DLD1 (cell line): Measurements from ENCODE around the gene BCL6.

Experiments
- in situ Hi-C: cut with HindIII; loops from 2 replicates; pipeline ENCODE4 v1.10.0; 2017; ENCODE audit warnings: low sequenced_read_pairs

The BCL6 gene

GRCh38 chr3:187740421-187741399 lies 4.6 kb downstream of the BCL6 start:
- in situ Hi-C loops: loop anchor here (5.0 to 25.0 kb wide), 5 partner anchors 174 to 1212 kb away; no protein-coding TSS in a partner anchor

GRCh38 chr3:187739561-187740332 lies 5.5 kb downstream of the BCL6 start:
- in situ Hi-C loops: loop anchor here (5.0 to 25.0 kb wide), 5 partner anchors 175 to 1213 kb away; no protein-coding TSS in a partner anchor

- in situ Hi-C loops: loop anchor here (25.0 kb wide), 2 partner anchors 298 to 673 kb away; no protein-coding TSS in a partner anchor
These were observed 6.1 kb downstream of the BCL6 start for GRCh38 chr3:187739094-187739560.

GRCh38 chr3:187738331-187739093 lies 6.8 kb downstream of the BCL6 start:
- in situ Hi-C loops: loop anchor here (25.0 kb wide), 2 partner anchors 299 to 674 kb away; no protein-coding TSS in a partner anchor

- in situ Hi-C loops: loop anchor here (25.0 kb wide), 2 partner anchors 299 to 674 kb away; no protein-coding TSS in a partner anchor
These were observed 7.3 kb downstream of the BCL6 start for GRCh38 chr3:187738071-187738330.

GRCh38 chr3:187737368-187738070 lies 7.7 kb downstream of the BCL6 start:
- in situ Hi-C loops: loop anchor here (25.0 kb wide), 2 partner anchors 300 to 675 kb away; no protein-coding TSS in a partner anchor

GRCh38 chr3:187737006-187737367 lies 8.3 kb downstream of the BCL6 start:
- in situ Hi-C loops: loop anchor here (25.0 kb wide), 2 partner anchors 300 to 675 kb away; no protein-coding TSS in a partner anchor

- in situ Hi-C loops: loop anchor here (25.0 kb wide), 2 partner anchors 301 to 676 kb away; no protein-coding TSS in a partner anchor
These were observed 8.8 kb downstream of the BCL6 start for GRCh38 chr3:187736418-187736871.

- in situ Hi-C loops: loop anchor here (25.0 kb wide), 2 partner anchors 301 to 676 kb away; no protein-coding TSS in a partner anchor
These were observed 9.4 kb downstream of the BCL6 start for GRCh38 chr3:187735837-187736236.

GRCh38 chr3:187735383-187735782 lies 9.9 kb downstream of the BCL6 start:
- in situ Hi-C loops: loop anchor here (25.0 kb wide), 2 partner anchors 302 to 677 kb away; no protein-coding TSS in a partner anchor

GRCh38 chr3:187734841-187735240 lies 10.4 kb downstream of the BCL6 start:
- in situ Hi-C loops: loop anchor here (25.0 kb wide), 2 partner anchors 302 to 677 kb away; no protein-coding TSS in a partner anchor

- in situ Hi-C loops: loop anchor here (25.0 kb wide), 2 partner anchors 304 to 679 kb away; no protein-coding TSS in a partner anchor
These were observed 11.9 kb downstream of the BCL6 start for GRCh38 chr3:187733371-187733770.

GRCh38 chr3:187729598-187729997 lies 15.7 kb downstream of the BCL6 start:
- in situ Hi-C loops: loop anchor here (25.0 kb wide), 2 partner anchors 308 to 683 kb away; no protein-coding TSS in a partner anchor

- in situ Hi-C loops: loop anchor here (25.0 kb wide), 2 partner anchors 308 to 683 kb away; no protein-coding TSS in a partner anchor
These were observed 16.2 kb downstream of the BCL6 start for GRCh38 chr3:187728940-187729583.

- in situ Hi-C loops: loop anchor here (25.0 kb wide), 2 partner anchors 309 to 684 kb away; no protein-coding TSS in a partner anchor
These were observed 17.0 kb downstream of the BCL6 start for GRCh38 chr3:187728248-187728647.

- in situ Hi-C loops: loop anchor here (25.0 kb wide), 2 partner anchors 311 to 686 kb away; no protein-coding TSS in a partner anchor
These were observed 18.7 kb downstream of the BCL6 start for GRCh38 chr3:187726564-187726963.

- in situ Hi-C loops: loop anchor here (25.0 kb wide), 2 partner anchors 311 to 686 kb away; no protein-coding TSS in a partner anchor
These were observed 19.5 kb downstream of the BCL6 start for GRCh38 chr3:187725653-187726370.

- in situ Hi-C loops: loop anchor here (25.0 kb wide), 2 partner anchors 312 to 687 kb away; no protein-coding TSS in a partner anchor
These were observed 20.0 kb downstream of the BCL6 start for GRCh38 chr3:187725224-187725623.
